ENCODE data around the gene ELFN2.
"Not testable (repeated sequence)": the region's sequence is repeated elsewhere in the genome, so short reads cannot be mapped to it uniquely, and the experiment has no call there.

Gene ELFN2

GRCh38 chr22:37409031-37409430 is 18.2 kb downstream of the ELFN2 start:
- DNase-seq = no peak

DNA sequence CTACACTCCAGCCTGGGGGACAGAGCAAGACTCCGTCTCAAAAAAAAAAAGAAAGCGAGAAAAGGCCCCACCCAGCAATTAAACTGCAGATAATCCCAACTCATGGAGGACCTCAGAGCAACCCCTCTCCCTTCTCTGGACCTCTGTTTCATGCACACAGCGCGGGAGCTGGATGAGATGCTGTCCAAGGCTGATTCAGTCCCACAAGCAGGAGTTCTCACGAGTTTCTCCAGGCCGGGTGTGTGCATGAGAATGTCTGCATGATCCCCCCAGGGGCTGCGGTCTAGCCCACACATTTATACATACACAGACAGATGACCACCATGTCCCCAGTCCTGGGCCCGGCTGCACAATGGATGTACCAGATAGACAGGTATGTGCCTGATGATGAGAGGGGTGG is 19.4 kb downstream of the ELFN2 start:
- no peak for DNase-seq

GRCh38 chr22:37406441-37407235 is 20.6 kb downstream of the ELFN2 start:
- no peak for DNase-seq

GRCh38 chr22:37404091-37404490 is 23.2 kb downstream of the ELFN2 start:
- no peak for DNase-seq

DNA sequence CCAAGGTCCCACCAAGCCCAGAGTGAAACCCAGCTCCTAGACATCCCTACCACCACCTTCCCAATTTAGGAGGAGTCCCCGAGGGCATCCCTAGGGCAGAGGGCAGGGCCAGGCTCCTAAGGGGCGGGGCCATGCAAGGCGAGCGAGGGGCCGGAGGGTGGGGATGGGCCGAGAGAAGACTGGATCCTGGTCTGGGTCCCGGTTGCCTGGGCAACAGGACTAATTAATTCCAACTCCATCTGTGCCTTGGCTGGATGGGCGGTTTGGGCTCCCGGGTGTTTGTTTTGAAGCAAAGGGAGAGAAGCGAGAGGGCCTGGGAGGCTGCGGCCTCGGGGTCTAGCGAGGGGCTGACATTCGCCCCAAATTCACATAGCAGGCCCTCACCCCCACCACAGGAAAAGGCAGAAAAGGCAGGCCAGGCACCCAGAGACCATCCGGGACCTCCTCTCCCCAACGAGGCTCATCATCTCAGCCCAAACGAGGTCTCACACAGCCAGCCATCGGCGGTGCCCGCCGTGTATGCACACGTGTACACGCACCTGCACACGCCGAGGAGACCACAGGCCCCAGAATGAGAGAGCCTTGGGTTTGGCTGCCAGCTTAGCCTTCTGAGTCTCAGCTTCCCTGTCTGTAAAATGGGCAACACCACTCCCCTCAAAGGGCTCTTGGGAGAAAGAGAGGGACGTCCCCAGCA is 23.9 kb downstream of the ELFN2 start:
- DNase-seq = no peak

DNA sequence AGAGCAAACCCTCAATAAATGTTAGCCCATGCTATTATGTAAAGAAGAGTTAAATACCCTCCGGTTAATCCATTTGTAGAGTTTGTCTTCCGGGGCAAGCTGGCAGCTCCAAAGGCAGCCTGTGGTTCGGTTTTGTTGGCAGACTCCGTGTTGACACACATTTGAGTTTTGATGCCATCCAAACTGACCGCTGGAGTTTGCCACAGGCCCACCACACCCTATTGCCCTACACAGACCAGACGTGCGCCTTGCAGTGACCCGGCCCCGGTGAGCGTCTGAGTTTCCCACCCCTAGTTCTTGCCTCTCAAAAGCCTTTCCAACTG is 25.1 kb downstream of the ELFN2 start:
- no peak for DNase-seq

DNA sequence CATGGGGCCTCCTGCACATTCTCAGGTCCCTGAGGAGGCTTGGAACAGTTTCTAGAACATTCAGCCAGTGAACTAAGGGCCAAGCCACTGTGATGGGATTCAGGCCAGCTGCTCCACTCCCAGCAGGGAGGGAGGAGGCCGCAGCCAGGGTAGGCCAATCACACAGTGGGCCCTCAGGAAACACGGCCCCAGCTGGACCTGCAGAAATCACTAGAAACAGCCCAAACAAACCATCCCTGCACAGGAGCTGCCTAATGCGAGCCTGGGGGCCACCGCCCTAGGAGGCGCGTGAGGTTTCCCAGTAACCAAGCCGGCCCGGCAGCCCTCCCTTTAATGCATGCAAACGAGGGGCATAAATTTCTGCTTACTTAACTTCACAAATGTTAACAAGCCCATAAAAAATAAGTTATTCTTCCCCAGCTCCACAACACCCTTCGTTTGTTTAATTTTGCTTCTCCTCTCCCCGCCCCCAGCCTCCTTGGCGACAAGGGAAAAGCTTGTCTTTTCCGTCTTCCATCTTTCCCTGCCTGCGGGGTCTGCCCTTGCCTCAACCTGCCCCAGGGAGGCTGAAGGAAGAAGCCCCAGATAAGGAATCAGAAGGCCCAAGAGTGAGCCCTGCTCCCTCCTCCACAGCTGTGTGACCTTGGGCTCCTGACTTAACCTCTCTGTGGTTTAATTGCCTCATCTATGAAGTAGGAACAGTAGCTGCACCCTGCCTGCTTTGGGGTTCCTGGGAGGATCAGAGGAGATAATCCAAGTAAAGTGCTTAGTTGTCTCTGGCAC is 25.7 kb downstream of the ELFN2 start:
- DNase-seq = no peak

GRCh38 chr22:37400719-37401118 is 26.6 kb downstream of the ELFN2 start:
- no peak for DNase-seq

- not testable (repeated sequence) for DNase-seq
These were observed 27.8 kb downstream of the ELFN2 start for GRCh38 chr22:37399457-37399856.

- no peak for DNase-seq
These were observed 30.1 kb downstream of the ELFN2 start for GRCh38 chr22:37397226-37397625.

DNA sequence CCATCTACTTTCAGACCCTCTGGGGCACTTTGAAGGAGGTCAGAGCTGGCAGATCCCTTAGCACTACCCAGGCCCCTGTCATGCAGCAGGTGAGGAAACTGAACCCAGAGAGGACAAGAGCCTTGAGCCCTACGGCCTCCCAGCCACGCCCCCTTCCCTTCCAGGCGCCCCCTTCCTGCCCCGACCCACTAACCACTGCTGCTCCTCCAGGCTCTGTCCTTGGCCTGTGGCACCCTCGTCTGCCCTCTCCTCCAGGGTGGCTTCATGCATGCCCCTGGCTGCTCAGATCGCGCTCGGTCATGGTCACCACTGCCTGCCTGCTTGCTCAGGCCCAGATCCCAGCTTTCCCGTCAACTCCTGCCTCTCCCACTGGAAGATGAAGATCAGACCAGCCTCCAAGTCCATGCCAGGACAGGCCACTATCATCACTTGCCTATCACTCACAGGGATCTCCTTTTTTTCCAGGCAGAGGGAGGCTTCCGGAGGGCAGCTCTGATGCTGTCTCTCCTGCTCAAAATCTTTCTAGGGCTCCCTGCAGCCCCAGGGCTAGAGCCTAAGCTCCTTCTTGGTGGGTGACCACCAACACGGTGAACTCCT is 30.7 kb downstream of the ELFN2 start:
- DNase-seq = no peak

DNA sequence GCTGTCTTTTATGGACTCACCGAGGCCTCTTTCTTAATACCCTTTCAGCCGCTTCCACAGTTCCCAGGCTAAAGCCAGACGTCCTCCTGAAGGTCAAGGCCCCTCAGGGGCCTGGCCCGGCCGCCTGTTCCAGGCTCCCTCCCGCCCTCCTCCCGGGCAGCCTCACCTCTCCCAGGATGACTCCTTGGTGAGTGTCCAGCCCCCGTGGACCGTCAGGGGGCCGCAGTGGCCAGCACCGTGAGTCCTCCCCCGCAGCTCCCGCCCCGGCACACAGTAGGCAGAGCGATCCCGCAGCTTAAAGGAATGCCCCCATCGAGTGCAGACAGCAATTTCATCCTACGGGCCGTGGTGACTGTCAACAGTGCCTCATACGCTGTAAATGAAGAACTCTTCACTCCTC is 32.9 kb downstream of the ELFN2 start:
- DNase-seq = no peak

DNA sequence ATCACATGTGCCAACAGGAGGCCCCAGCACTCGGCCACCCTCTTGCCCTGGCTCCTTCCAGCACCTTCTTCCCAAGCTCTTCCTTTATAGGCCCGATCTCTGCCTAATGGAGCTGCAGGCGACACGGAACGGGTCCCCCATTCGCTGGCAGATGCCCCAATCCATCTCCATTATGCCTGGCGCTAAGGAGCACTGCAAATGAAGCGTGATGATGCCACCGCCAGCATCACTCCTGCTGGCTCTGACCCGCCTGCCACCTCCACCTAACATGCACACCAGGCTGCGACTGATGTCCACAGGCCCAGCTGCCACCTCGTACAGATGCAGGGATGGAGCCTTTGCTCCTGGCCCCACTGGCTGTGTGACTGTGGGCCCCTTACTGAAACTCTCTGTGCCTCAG is 33.5 kb downstream of the ELFN2 start:
- DNase-seq = no peak

DNA sequence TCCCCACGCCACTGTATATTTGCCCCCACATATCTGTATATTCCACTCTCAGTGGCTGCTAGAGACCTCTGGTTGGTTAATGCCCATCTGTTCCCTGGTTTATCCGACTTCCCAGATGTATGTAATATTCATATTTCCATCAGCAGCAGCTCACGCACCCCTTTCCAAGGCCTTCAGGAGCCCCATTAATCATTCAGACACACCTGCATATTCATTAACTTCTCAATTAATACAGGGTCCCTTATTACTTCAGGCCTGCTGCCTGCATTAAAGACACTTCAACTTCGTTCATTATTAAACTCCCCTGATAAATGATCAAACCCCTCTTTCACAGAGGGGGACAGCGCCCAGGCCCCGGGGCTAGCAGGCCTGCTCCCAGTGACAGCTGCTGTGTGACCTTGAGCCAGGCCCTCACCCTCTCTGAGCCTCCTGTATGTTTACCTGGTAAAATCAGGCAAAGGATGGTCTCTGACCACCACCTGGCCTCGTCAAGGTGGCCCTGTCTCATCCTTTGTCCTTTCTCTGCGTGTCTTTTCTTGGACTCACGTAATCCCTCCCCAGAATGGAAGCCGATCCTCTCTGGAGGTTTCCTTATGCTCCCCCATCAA is 34.5 kb downstream of the ELFN2 start:
- DNase-seq = no peak

- DNase-seq = no peak
These were observed 35.6 kb downstream of the ELFN2 start for GRCh38 chr22:37391702-37392101.

DNA sequence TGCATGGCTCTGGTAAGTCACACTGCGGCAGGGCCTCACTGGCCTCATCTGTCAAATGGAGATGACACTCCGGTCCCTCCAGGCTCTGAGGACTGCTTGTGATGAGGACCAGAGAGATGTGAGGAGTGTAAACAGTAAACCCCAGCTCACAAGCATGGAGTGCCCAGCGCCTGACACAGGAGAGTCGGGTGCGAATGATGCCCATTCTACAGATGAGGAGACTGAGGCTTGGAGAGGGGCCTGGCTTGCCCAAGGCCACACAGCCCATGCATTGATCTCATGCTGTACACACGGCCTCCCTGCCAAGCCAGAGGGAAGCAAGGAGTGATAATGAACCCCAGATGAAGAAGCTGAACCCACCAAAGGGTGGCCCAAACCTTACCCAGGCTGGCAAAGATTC is 37.2 kb downstream of the ELFN2 start:
- DNase-seq = no peak

- DNase-seq = no peak
These were observed 38.7 kb downstream of the ELFN2 start for GRCh38 chr22:37388538-37388937.

DNA sequence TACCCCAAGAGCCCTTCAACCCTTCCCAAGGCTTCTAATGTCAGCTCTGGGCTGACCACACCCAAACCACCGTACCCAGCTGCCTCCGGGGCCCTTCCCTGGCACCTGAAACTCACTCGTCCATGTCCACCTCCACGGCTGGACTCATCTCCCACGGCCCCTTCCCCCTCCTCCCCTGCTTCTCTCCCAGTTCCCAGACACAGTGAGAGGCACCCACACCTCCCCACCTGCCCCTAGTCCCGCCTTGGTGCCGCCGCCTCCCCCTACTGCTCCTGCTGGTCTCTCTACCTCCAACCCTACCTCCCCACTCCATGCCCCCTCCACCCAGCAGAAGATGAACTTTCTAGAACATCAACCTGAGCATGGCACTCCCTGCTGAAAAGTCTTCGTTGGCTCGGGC is 39.5 kb downstream of the ELFN2 start:
- DNase-seq = no peak

DNA sequence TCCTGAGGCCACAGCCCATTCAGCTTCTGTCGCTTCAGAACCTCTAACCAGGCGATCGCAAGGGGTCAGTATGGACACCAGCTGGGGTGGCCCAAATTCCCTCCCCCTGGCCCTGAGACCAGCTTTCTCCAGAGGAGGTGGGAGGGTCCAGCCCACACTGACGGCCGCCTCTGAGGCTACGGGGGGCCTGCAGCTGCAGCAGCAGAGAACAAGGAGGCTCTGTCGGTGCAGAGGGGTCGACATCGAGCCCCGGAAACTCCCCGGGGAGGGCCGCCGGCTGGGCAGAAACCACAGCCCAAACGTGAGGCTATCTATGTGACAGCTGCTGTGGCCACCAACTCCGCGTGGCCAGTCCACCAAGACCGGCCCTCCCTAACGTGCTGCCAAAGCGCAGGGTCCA is 40.8 kb downstream of the ELFN2 start:
- DNase-seq = no peak

DNA sequence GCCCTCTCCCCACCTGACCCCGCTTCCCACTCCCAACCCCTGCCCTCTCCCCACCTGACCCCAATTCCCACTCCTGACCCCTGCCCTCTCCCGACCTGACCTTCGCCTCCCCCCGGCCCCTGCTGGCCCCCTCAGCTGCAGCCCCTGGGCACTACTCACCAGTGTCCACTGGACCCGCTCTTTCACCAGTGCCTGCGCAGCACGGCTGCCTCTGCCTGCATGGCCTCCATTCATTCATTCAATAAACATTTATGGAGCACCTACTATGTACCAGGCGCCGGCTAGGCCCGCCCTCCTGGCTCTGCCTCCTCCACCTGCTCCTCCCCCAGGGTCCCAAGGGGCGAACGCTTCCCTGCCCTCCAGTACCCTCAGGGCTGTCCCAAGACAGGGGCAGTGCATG is 42.6 kb downstream of the ELFN2 start:
- no peak for DNase-seq

DNA sequence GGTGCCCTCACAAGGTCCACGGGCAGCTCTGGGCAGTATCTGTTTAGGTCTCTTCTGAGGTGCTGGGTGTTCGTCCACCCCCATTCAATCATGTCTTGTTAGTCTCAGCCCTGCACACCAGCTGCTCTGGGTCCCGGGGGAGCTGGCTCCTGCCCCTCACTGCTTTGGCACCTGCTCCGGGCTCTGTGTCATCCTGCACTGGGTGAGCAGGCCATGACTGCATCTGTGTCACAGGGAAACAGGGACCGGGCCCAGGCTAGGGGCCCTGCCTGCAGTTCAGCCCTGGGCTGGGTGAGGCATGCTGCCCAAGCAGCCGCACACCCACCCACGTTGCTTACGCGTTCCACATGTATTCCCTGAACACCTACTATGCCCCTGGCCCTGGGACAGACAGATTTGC is 43.9 kb downstream of the ELFN2 start:
- DNase-seq = no peak

DNA sequence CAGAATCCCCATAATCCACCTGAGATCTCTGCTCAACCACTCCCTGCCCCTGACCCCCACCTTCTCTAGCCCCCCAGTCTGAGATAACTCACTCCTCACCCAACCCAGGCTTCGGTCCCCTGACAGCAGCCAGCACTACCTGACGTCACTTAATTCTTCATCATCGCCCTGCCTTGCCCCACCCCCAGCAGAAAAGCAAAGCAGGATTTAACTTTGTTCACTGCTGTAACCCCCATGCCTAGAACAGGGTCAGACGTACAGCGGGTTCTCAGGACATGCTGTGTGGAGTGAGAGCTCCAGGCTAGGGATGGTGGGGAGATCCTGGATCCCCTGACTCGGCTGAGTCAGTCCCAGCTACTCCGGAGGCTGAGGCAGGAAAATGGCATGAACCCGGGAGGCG is 45.8 kb downstream of the ELFN2 start:
- DNase-seq = no peak

DNA sequence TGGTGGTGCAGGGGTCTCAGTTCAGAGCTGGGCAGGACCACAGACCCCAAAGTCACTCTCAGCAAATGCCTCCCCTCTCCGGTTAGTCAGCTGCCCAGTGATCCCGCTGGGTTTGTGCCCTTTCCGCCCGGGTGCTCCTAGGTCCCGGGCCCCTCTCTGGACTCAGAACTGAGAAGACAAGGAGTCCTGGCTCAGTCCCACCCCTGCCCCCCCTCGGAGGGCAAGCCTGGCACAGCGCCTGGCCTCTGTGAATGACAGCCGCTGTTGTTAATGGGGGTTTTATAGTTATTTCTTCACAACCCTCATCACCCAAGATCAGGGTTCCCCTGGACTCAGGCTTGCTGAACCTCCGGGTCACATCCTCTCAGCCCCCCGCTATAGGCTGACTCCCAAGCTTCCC is 47.6 kb downstream of the ELFN2 start:
- no peak for DNase-seq

Measured in CD4-positive, alpha-beta T cell treated with Interleukin-10 for 1 hour (primary cell).